Activated naive CD8-positive, alpha-beta T cell treated with anti-CD3 and anti-CD28 coated beads for 36 hours (primary cell): ENCODE measurements around the gene SKI. TPM values are rescaled to one million over a fixed set of nuclear protein-coding genes. Genes with fewer than 3 reads are reported as not detected.
A peak's percentile ranks its signal among the peaks of the same experiment; 100 is the strongest.

Source experiments
- DNase-seq: peaks from one replicate; pipeline ENCODE4 v3.0.0; 2021
- H3K27ac Mint-ChIP-seq: one replicate; pipeline ENCODE4 v1.8.0; 2022; ENCODE audit warnings: mild to moderate bottlenecking, moderate library complexity, mixed read lengths
- H3K27me3 Mint-ChIP-seq: one replicate; pipeline ENCODE4 v1.8.0; 2022; ENCODE audit warnings: mild to moderate bottlenecking, mixed read lengths
- H3K36me3 Mint-ChIP-seq: one replicate; pipeline ENCODE4 v1.8.0; 2021; ENCODE audit warnings: mild to moderate bottlenecking, mixed read lengths
- H3K4me1 Mint-ChIP-seq: one replicate; pipeline ENCODE4 v1.8.0; 2021; ENCODE audit warnings: mixed read lengths
- H3K4me3 Mint-ChIP-seq: one replicate; pipeline ENCODE4 v1.8.0; 2022; ENCODE audit warnings: mild to moderate bottlenecking, moderate library complexity, mixed read lengths
- H3K9me3 Mint-ChIP-seq: one replicate; pipeline ENCODE4 v1.8.0; 2022; ENCODE audit warnings: mixed read lengths
- total RNA-seq, 2 experiments: library from RNA; stranded (reverse); gene quantifications; one replicate each; pipeline ENCODE4 v1.2.3, GENCODE V29; 2021

SKI gene
- total RNA-seq, 2 experiments from 2014 or later: 25.4 to 27.3 TPM

GRCh38 chr1:2201062-2201461 is 27.1 kb upstream of the SKI start:
- H3K4me3 Mint-ChIP-seq: no peak overlapping the region
- H3K36me3 Mint-ChIP-seq: no peaks in the 10 kb centered on the region
- DNase-seq: no peak
- peaks cover 21% of the 10 kb centered on the region for H3K4me1 Mint-ChIP-seq
- no peak overlapping the region for H3K27ac Mint-ChIP-seq
- H3K27me3 Mint-ChIP-seq: no peaks in the 10 kb centered on the region
- no peaks in the 10 kb centered on the region for H3K9me3 Mint-ChIP-seq

GRCh38 chr1:2202008-2202575 is 26.0 kb upstream of the SKI start:
- Mint-ChIP-seq H3K4me3 (no peak overlapping the region), H3K9me3 (no peaks in the 10 kb centered on the region), H3K36me3 (no peaks in the 10 kb centered on the region), H3K27ac (no peak overlapping the region), H3K4me1 (peaks cover 21% of the 10 kb centered on the region), H3K27me3 (no peaks in the 10 kb centered on the region)
- DNase-seq: no peak

- H3K9me3 Mint-ChIP-seq: no peaks in the 10 kb centered on the region
- no peak overlapping the region for H3K27ac Mint-ChIP-seq
- H3K27me3 Mint-ChIP-seq: no peaks in the 10 kb centered on the region
- DNase-seq: no peak
- peaks cover 21% of the 10 kb centered on the region for H3K4me1 Mint-ChIP-seq
- H3K36me3 Mint-ChIP-seq: no peaks in the 10 kb centered on the region
- no peak overlapping the region for H3K4me3 Mint-ChIP-seq
Observed at GRCh38 chr1:2202843-2203601, 25.1 kb upstream of the SKI start.

- H3K4me1 Mint-ChIP-seq: peaks cover 17% of the 10 kb centered on the region
- no peaks in the 10 kb centered on the region for H3K9me3 Mint-ChIP-seq
- no peak for DNase-seq
- H3K27me3 Mint-ChIP-seq: no peaks in the 10 kb centered on the region
- no peak overlapping the region for H3K27ac Mint-ChIP-seq
- H3K4me3 Mint-ChIP-seq: no peak overlapping the region
- no peaks in the 10 kb centered on the region for H3K36me3 Mint-ChIP-seq
Observed at GRCh38 chr1:2203671-2204414, 24.3 kb upstream of the SKI start.

GRCh38 chr1:2204415-2205190 is 23.5 kb upstream of the SKI start:
- Mint-ChIP-seq H3K4me1 (peaks cover 10% of the 10 kb centered on the region), H3K27ac (no peak overlapping the region), H3K4me3 (no peak overlapping the region), H3K9me3 (no peaks in the 10 kb centered on the region), H3K27me3 (no peaks in the 10 kb centered on the region), H3K36me3 (no peaks in the 10 kb centered on the region)
- DNase-seq: no peak

GRCh38 chr1:2205191-2205952 is 22.7 kb upstream of the SKI start:
- Mint-ChIP-seq H3K4me3 (peak overlapping the region; percentile 59), H3K4me1 (peaks cover 6% of the 10 kb centered on the region), H3K9me3 (no peaks in the 10 kb centered on the region), H3K27ac (no peak overlapping the region), H3K36me3 (no peaks in the 10 kb centered on the region), H3K27me3 (no peaks in the 10 kb centered on the region)
- peak; percentile 89 for DNase-seq

GRCh38 chr1:2206813-2207487 is 21.2 kb upstream of the SKI start:
- no peak for DNase-seq
- Mint-ChIP-seq H3K27me3 (no peaks in the 10 kb centered on the region), H3K4me3 (no peak overlapping the region), H3K9me3 (no peaks in the 10 kb centered on the region), H3K4me1 (peaks cover 4% of the 10 kb centered on the region), H3K27ac (no peak overlapping the region), H3K36me3 (no peaks in the 10 kb centered on the region)

- H3K4me3 Mint-ChIP-seq: no peak overlapping the region
- H3K27ac Mint-ChIP-seq: no peak overlapping the region
- DNase-seq: no peak
- peaks cover 4% of the 10 kb centered on the region for H3K4me1 Mint-ChIP-seq
- H3K27me3 Mint-ChIP-seq: no peaks in the 10 kb centered on the region
- H3K36me3 Mint-ChIP-seq: no peaks in the 10 kb centered on the region
- no peaks in the 10 kb centered on the region for H3K9me3 Mint-ChIP-seq
Observed at GRCh38 chr1:2208309-2209239, 19.5 kb upstream of the SKI start.

GRCh38 chr1:2209400-2210083 is 18.6 kb upstream of the SKI start:
- H3K36me3 Mint-ChIP-seq: no peaks in the 10 kb centered on the region
- H3K27ac Mint-ChIP-seq: no peak overlapping the region
- H3K4me3 Mint-ChIP-seq: no peak overlapping the region
- no peak for DNase-seq
- no peaks in the 10 kb centered on the region for H3K27me3 Mint-ChIP-seq
- no peaks in the 10 kb centered on the region for H3K9me3 Mint-ChIP-seq
- H3K4me1 Mint-ChIP-seq: no peaks in the 10 kb centered on the region

GRCh38 chr1:2210084-2210653 is 17.9 kb upstream of the SKI start:
- no peaks in the 10 kb centered on the region for H3K27me3 Mint-ChIP-seq
- H3K4me3 Mint-ChIP-seq: no peak overlapping the region
- no peaks in the 10 kb centered on the region for H3K4me1 Mint-ChIP-seq
- no peaks in the 10 kb centered on the region for H3K36me3 Mint-ChIP-seq
- H3K27ac Mint-ChIP-seq: no peak overlapping the region
- DNase-seq: no peak
- H3K9me3 Mint-ChIP-seq: no peaks in the 10 kb centered on the region

- no peak for DNase-seq
- no peaks in the 10 kb centered on the region for H3K9me3 Mint-ChIP-seq
- no peak overlapping the region for H3K4me3 Mint-ChIP-seq
- no peaks in the 10 kb centered on the region for H3K4me1 Mint-ChIP-seq
- no peaks in the 10 kb centered on the region for H3K27me3 Mint-ChIP-seq
- no peaks in the 10 kb centered on the region for H3K36me3 Mint-ChIP-seq
- H3K27ac Mint-ChIP-seq: no peak overlapping the region
Observed at GRCh38 chr1:2210786-2211185, 17.3 kb upstream of the SKI start.

- DNase-seq: no peak
- H3K4me1 Mint-ChIP-seq: no peaks in the 10 kb centered on the region
- no peaks in the 10 kb centered on the region for H3K9me3 Mint-ChIP-seq
- no peak overlapping the region for H3K27ac Mint-ChIP-seq
- no peaks in the 10 kb centered on the region for H3K27me3 Mint-ChIP-seq
- H3K36me3 Mint-ChIP-seq: no peaks in the 10 kb centered on the region
- H3K4me3 Mint-ChIP-seq: no peak overlapping the region
Observed at GRCh38 chr1:2212274-2212531, 15.9 kb upstream of the SKI start.
